ENCODE measurements around the gene NFKBIL1.

GRCh38 chr6:31531162-31531561, 16.2 kb upstream of the NFKBIL1 start:
- no peak for TF ChIP-seq POLR2A (IDR thresholded peaks at IDR 0.05)
- TF ChIP-seq, protein P1, sequence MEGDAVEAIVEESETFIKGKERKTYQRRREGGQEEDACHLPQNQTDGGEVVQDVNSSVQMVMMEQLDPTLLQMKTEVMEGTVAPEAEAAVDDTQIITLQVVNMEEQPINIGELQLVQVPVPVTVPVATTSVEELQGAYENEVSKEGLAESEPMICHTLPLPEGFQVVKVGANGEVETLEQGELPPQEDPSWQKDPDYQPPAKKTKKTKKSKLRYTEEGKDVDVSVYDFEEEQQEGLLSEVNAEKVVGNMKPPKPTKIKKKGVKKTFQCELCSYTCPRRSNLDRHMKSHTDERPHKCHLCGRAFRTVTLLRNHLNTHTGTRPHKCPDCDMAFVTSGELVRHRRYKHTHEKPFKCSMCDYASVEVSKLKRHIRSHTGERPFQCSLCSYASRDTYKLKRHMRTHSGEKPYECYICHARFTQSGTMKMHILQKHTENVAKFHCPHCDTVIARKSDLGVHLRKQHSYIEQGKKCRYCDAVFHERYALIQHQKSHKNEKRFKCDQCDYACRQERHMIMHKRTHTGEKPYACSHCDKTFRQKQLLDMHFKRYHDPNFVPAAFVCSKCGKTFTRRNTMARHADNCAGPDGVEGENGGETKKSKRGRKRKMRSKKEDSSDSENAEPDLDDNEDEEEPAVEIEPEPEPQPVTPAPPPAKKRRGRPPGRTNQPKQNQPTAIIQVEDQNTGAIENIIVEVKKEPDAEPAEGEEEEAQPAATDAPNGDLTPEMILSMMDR (IDR thresholded peaks at IDR 0.05), result no peak
